H1 (cell line): Measurements from ENCODE around the gene PLIN4. TPM values are rescaled to one million over a fixed set of nuclear protein-coding genes. Genes with fewer than 3 reads are reported as not detected.

ENCODE experiments used
- CTCF ChIA-PET: fragments of 300-600 bp; sonication (Branson Sonifier 250); formaldehyde crosslinking; loops from one replicate; lab custom pipeline; 2021; ENCODE audit not compliant: partially characterized antibody; lab: Charles Lee
- POLR2A ChIA-PET: fragments of 300-600 bp; sonication (Branson Sonifier 250); formaldehyde crosslinking; loops from one replicate; lab custom pipeline; 2021; ENCODE audit warnings: inconsistent platforms; ENCODE audit not compliant: partially characterized antibody; lab: Charles Lee
- DNase-seq, 2 experiments: peaks; one replicate each; pipeline versions ENCODE4 v3.0.0 to v3.0.0-alpha.2; 2010 to 2022; ENCODE audit warnings: low spot score in 2 of 2, low read depth in 1 of 2, mixed read lengths in 1 of 2
- FAIRE-seq: peaks from 2 replicates; lab custom pipeline; 2011; peaks lifted over from hg19 to GRCh38; lab: Jason Lieb, UNC
- H2AFZ ChIP-seq: 2 replicates; pipeline ENCODE4 v1.8.1; 2012; ENCODE audit warnings: low read length, inconsistent platforms
- H2AK5ac ChIP-seq: 2 replicates; pipeline ENCODE4 v1.6.1; 2013; ENCODE audit warnings: low read depth, low read length
- H2BK120ac ChIP-seq: replicated peaks from 2 replicates; pipeline ENCODE3; 2013; ENCODE audit warnings: low read depth, low read length, inconsistent platforms
- H2BK12ac ChIP-seq: 2 replicates; pipeline ENCODE4 v1.6.1; 2013; ENCODE audit warnings: low read depth, low read length
- H2BK15ac ChIP-seq: 2 replicates; pipeline ENCODE4 v1.6.1; 2013; ENCODE audit warnings: low read length
- H2BK20ac ChIP-seq: 2 replicates; pipeline ENCODE4 v1.6.1; 2013; ENCODE audit warnings: low read length
- H2BK5ac ChIP-seq: 2 replicates; pipeline ENCODE4 v1.6.1; 2013; ENCODE audit warnings: low read depth, low read length
- H3K14ac ChIP-seq: 2 replicates; pipeline ENCODE4 v1.6.1; 2013; ENCODE audit warnings: inconsistent platforms; ENCODE audit not compliant: insufficient read length
- H3K18ac ChIP-seq: 2 replicates; pipeline ENCODE4 v1.6.1; 2013; ENCODE audit warnings: low read length; ENCODE audit errors: extremely low read depth
- H3K23ac ChIP-seq: 2 replicates; pipeline ENCODE4 v1.6.1; 2013; ENCODE audit warnings: inconsistent platforms; ENCODE audit not compliant: insufficient read length
- H3K23me2 ChIP-seq: 2 replicates; pipeline ENCODE4 v1.6.1; 2013; ENCODE audit warnings: low read depth, low read length
- H3K27ac ChIP-seq: 2 replicates; pipeline ENCODE4 v1.6.1; 2011; ENCODE audit warnings: low read depth, low read length, inconsistent platforms
- H3K27me3 ChIP-seq, 4 experiments: replicated peaks in 1 of 4; 1 replicate in 1 of 4; 2 replicates in 3 of 4; pipeline versions ENCODE4 v1.6.1 to v1.8.1; 2011 to 2013; ENCODE audit warnings: low read length in 3 of 4, mild to moderate bottlenecking in 3 of 4, inconsistent platforms in 2 of 4, mixed read lengths in 2 of 4, moderate library complexity in 1 of 4; ENCODE audit not compliant: control insufficient read depth in 3 of 4, insufficient read depth in 3 of 4; ENCODE audit errors: extremely low read depth in 1 of 4
- H3K36me3 ChIP-seq, 4 experiments: 2 replicates each; pipeline versions ENCODE4 v1.6.1 to v1.8.1; 2011 to 2013; ENCODE audit warnings: mild to moderate bottlenecking in 4 of 4, low read length in 3 of 4, moderate library complexity in 2 of 4, control low read depth in 1 of 4, inconsistent platforms in 1 of 4; ENCODE audit not compliant: insufficient read depth in 4 of 4, control insufficient read depth in 2 of 4
- H3K4ac ChIP-seq: replicated peaks from 2 replicates; pipeline ENCODE3; 2013; ENCODE audit warnings: low read length, low read depth, mixed read lengths, inconsistent platforms; ENCODE audit not compliant: insufficient read length
- H3K4me1 ChIP-seq, 4 experiments: replicated peaks in 1 of 4; 1 replicate in 1 of 4; 2 replicates in 3 of 4; pipeline versions ENCODE4 v1.6.1 to v1.8.1; 2011 to 2013; ENCODE audit warnings: low read length in 3 of 4, inconsistent platforms in 2 of 4, mixed read lengths in 1 of 4; ENCODE audit not compliant: insufficient read depth in 4 of 4, control insufficient read depth in 3 of 4
- H3K4me2 ChIP-seq, 2 experiments: 2 replicates each; pipeline versions ENCODE4 v1.6.1 to v1.8.1; 2011 to 2013; ENCODE audit warnings: low read depth in 2 of 2, low read length in 2 of 2, control low read depth in 1 of 2, inconsistent platforms in 1 of 2, mild to moderate bottlenecking in 1 of 2; ENCODE audit not compliant: insufficient read depth in 1 of 2
- H3K4me3 ChIP-seq, 4 experiments: fragments of 200-600, 300-600 bp in 1 of 4; sonication (generic), shearing (Covaris generic), sonication (Bioruptor Twin) in 1 of 4; 2 replicates each; pipeline versions ENCODE4 v1.5.1 to v1.8.1; 2011 to 2016; ENCODE audit warnings: low read length in 4 of 4, low read depth in 3 of 4, control low read depth in 2 of 4, inconsistent platforms in 2 of 4, mild to moderate bottlenecking in 2 of 4, mixed read lengths in 1 of 4, moderate library complexity in 1 of 4; ENCODE audit not compliant: insufficient read depth in 2 of 4; ENCODE audit errors: extremely low read depth in 1 of 4
- H3K56ac ChIP-seq: replicated peaks from 2 replicates; pipeline ENCODE3; 2013; ENCODE audit warnings: low read depth, mild to moderate bottlenecking, mixed read lengths, low read length, inconsistent platforms; ENCODE audit not compliant: insufficient read length
- H3K79me1 ChIP-seq: 2 replicates; pipeline ENCODE4 v1.6.1; 2013; ENCODE audit warnings: low read depth, low read length, control low read depth
- H3K79me2 ChIP-seq, 2 experiments: 2 replicates each; pipeline versions ENCODE4 v1.6.1 to v1.8.1; 2012 to 2013; ENCODE audit warnings: low read length in 2 of 2, mild to moderate bottlenecking in 2 of 2, inconsistent platforms in 1 of 2; ENCODE audit not compliant: insufficient read depth in 2 of 2, control insufficient read depth in 1 of 2
- H3K9ac ChIP-seq, 4 experiments: replicated peaks in 1 of 4; 1 replicate in 1 of 4; 2 replicates in 3 of 4; pipeline versions ENCODE4 v1.6.1 to v1.8.1; 2011 to 2013; ENCODE audit warnings: low read depth in 3 of 4, low read length in 3 of 4, control low read depth in 2 of 4, mild to moderate bottlenecking in 2 of 4, moderate library complexity in 2 of 4, inconsistent platforms in 1 of 4; ENCODE audit errors: extremely low read depth in 1 of 4
- H3K9me3 ChIP-seq, 2 experiments: 2 replicates each; pipeline versions ENCODE4 v1.6.1 to v1.8.1; 2012 to 2013; ENCODE audit warnings: mild to moderate bottlenecking in 2 of 2, moderate library complexity in 2 of 2, control low read depth in 1 of 2, inconsistent platforms in 1 of 2, low read depth in 1 of 2, low read length in 1 of 2, mixed read lengths in 1 of 2; ENCODE audit not compliant: insufficient read depth in 2 of 2
- H4K20me1 ChIP-seq, 2 experiments: replicated peaks in 1 of 2; 2 replicates each; pipeline versions ENCODE3 to v1.8.1; 2011 to 2013; ENCODE audit warnings: inconsistent platforms in 2 of 2, low read length in 2 of 2, mild to moderate bottlenecking in 1 of 2; ENCODE audit not compliant: insufficient read depth in 2 of 2, control insufficient read depth in 1 of 2
- H4K5ac ChIP-seq: 2 replicates; pipeline ENCODE4 v1.6.1; 2013; ENCODE audit warnings: low read length, low read depth, mixed read lengths, inconsistent platforms; ENCODE audit not compliant: insufficient read length
- H4K8ac ChIP-seq: 2 replicates; pipeline ENCODE4 v1.8.0; 2013; ENCODE audit warnings: mild to moderate bottlenecking, moderate library complexity, low read length, inconsistent platforms; ENCODE audit not compliant: insufficient read depth; ENCODE audit errors: extremely low read depth
- H4K91ac ChIP-seq: replicated peaks from 2 replicates; pipeline ENCODE3; 2013; ENCODE audit warnings: low read length, mixed read lengths, inconsistent platforms; ENCODE audit not compliant: insufficient read length
- SRF ChIP-seq: IDR thresholded peaks from 2 replicates; pipeline ENCODE4 v1.6.1; 2011; ENCODE audit warnings: mild to moderate bottlenecking, low read depth, low read length, moderate library complexity
- WGBS, 2 experiments: shearing (Covaris generic) in 1 of 2; methylation state at CpG; one replicate each; pipeline versions ENCODE4 v1.1.6 to v1.1.7; 2013 to 2015; ENCODE audit warnings: low lambda C conversion rate in 2 of 2, mixed read lengths in 2 of 2, inconsistent platforms in 1 of 2, low coverage in 1 of 2, missing lambda C conversion rate in 1 of 2; ENCODE audit not compliant: insufficient replicate concordance in 2 of 2, insufficient coverage in 1 of 2, insufficient read length in 1 of 2; ENCODE audit errors: extremely low coverage in 1 of 2, missing lambda C conversion rate in 1 of 2; 5-methylcytosine and 5-hydroxymethylcytosine counted together
- polyA plus RNA-seq, 7 experiments: library from polyadenylated mRNA; depleted of rRNA in 3 of 7; stranded (reverse) in 5 of 7; unstranded in 2 of 7; fragments of >200 nt in 5 of 7; fragments of 200-250 nt in 2 of 7; gene quantifications; 1 replicate in 5 of 7; 2 replicates in 1 of 7; 4 replicates in 1 of 7; pipeline versions ENCODE4 v1.2.1 to v1.2.3, GENCODE V29; 2011 to 2013; ENCODE audit warnings: missing spikeins in 2 of 7, mixed read lengths in 2 of 7
- total RNA-seq: library from RNA; stranded (reverse); fragmentation: NEBNext Ultra II Directional; extraction: Animal tissue kit (Norgen Biotek cat#: 25700); gene quantifications from 2 replicates; pipeline ENCODE4 v1.2.1, GENCODE V29; 2021

Gene PLIN4
- total and polyA plus RNA-seq, 2 of the 8 experiments (the other 6 are each of a cell fraction or from before 2014, with no cell fraction given) = 0.35 to 0.45 TPM

DNA sequence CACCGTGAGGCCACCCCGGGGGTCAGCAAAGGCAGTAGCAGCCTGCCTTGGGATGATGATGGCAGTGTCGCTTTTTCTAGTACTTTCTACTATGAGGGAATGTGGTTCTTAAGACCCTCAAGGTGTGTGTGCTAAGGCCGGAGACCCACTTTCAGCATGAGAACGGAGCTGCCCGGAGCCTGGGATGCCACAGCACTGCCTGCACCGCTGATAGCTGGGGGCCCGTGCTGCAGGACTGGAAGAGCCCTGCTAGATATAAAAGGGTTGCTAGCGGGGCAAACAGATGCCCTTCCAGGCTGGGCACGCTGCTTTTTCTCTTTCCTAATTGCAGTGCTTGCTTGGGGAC, 14.5 kb downstream of the PLIN4 start:
- Histone ChIP-seq H3K4me3 (no peak overlapping the region), H2BK5ac (no peak overlapping the region), H3K56ac (no peak overlapping the region), H3K23ac (no peak overlapping the region), H3K4ac (no peak overlapping the region), H3K14ac (no peak overlapping the region), H2BK120ac (no peak overlapping the region), H4K91ac (no peak overlapping the region), H3K27ac (no peak overlapping the region), H2BK12ac (no peak overlapping the region), H3K18ac (no peak overlapping the region), H3K27me3 (peaks cover 0 to 7% (median 7%) of the 10 kb centered on the region in 4 experiments; a peak in 3 of 7 replicates), H3K4me2 (no peak overlapping the region), H2AK5ac (no peak overlapping the region), H3K36me3 (peaks cover 3 to 45% (median 12%) of the 10 kb centered on the region in 4 experiments; a peak in 6 of 8 replicates), H4K5ac (no peak overlapping the region), H4K20me1 (peaks cover 14 to 30% of the 10 kb centered on the region in 2 experiments), H4K8ac (no peak overlapping the region), H3K79me2 (no peaks in the 10 kb centered on the region), H3K79me1 (peaks cover 2% of the 10 kb centered on the region; the same call in 1 of the 2 replicates), H3K9ac (no peak overlapping the region), H3K4me1 (no peaks in the 10 kb centered on the region), H2BK15ac (no peak overlapping the region), H2BK20ac (no peak overlapping the region), H3K9me3 (no peaks in the 10 kb centered on the region), H3K23me2 (no peaks in the 10 kb centered on the region), H2AFZ (no peak overlapping the region)
- 91% methylated on average over 10 of the region's 10 CpGs; no CpG with 5 or more reads in 1 of the 2 experiments for WGBS, 2 experiments
- ChIA-PET CTCF (interaction anchor here (0.7 to 1.6 kb wide), 4 partner anchors 8 to 26 kb away, joined by 3 to 5 read pairs (median 4); no protein-coding TSS in a partner anchor), POLR2A (interaction anchor here (1.7 to 3.5 kb wide), 4 partner anchors 9 to 32 kb away, joined by 4 to 19 read pairs (median 14); partner anchors contain the start of genes HDGFL2 and PLIN4)
- DNase-seq (no peak), FAIRE-seq (no peak)
- no peak for TF ChIP-seq SRF
